Iris pigment epithelial cell (primary cell): ENCODE results near the gene PTX4.

Source experiments
- DNase-seq: peaks from one replicate; pipeline ENCODE4 v3.0.0-alpha.2; 2011; ENCODE audit warnings: low read depth

Gene PTX4

GRCh38 chr16:1524366-1524765 is 35.6 kb upstream of the PTX4 start:
- DNase-seq = no peak

- no peak for DNase-seq
Observed at GRCh38 chr16:1523581-1524245, 35.0 kb upstream of the PTX4 start.

DNA sequence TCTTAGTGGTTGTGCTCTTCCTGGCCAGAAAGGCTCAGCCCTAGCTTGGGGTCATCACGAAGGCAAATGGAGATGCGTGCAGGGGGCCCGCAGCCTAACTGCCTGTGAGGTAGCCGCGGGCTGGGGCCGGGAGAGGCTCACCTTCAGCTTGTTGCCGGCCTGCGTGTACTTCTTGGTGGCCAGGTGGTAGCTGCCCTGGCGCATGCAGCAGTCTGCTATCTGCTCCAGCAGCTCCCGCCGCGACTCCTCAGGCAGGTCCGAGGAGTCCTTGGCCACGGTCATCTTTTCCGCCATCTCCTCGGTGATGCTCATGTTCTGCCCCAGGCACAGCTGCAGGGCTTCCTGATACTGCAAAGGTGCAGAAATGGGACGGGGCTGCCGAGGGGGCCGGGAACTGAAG is 31.7 kb upstream of the PTX4 start:
- no peak for DNase-seq

DNA sequence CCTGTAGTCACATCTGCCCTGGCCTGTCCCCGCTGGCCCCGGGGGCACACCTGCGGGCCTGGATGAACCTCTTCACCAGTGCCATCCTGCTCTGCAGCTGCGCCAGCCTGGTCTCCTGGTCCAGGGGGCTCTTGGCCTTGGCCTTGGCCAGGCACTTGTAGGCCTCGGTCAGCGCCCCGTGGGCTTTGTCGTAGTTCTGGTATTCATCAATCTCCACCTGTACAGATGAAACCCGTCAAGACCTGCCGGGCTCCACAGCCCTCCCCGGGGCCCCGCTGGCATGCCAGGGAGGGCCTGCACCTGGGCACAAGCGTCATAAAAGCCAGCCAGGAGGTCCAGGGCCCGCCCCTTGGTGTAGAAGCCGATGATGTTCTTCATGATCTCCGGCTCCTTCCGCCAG is 31.1 kb upstream of the PTX4 start:
- no peak for DNase-seq

GRCh38 chr16:1518626-1519135 is 29.9 kb upstream of the PTX4 start:
- no peak for DNase-seq

GRCh38 chr16:1514507-1514906 is 25.8 kb upstream of the PTX4 start:
- no peak for DNase-seq

DNA sequence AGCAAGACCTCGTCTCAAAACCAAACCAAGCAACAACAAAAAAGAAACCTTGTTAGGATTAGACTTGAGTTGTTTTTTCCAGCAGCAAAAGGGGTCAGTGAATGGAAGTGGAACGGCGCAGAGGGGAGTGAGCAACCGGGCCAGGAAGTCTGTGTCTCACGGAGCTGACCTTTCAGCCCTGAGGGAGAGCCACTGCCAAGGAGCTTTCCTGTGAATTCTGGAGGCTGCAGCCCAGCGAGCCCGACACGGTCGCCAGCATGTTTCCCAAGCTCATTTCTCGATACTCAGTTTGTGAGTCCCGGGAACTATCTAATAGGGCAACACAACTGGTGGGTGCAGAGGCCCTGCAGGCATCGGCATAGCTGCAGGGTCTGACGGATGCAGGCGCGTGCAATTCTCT is 24.0 kb upstream of the PTX4 start:
- no peak for DNase-seq

GRCh38 chr16:1511662-1512569 is 23.2 kb upstream of the PTX4 start:
- no peak for DNase-seq

DNA sequence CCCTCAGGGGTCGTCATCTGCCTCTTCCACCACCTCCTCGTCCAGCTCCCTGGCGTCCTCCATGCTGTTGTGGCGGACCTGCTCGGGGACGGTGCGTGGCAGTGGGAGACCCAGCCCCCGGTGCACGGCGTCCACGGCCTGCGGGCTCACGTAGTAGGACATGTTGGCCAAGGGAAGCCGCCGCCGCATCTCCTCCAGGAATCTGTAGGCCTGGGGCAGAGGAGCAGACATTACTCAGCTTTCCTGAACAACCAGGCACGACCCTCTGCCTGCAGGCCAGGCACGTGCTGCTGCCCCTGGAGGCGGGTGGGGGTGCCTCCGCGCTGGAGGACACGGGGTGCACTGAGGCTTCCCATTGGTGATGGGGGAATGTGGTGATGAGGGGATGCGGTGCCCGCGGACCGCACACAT is 22.2 kb upstream of the PTX4 start:
- no peak for DNase-seq

DNA sequence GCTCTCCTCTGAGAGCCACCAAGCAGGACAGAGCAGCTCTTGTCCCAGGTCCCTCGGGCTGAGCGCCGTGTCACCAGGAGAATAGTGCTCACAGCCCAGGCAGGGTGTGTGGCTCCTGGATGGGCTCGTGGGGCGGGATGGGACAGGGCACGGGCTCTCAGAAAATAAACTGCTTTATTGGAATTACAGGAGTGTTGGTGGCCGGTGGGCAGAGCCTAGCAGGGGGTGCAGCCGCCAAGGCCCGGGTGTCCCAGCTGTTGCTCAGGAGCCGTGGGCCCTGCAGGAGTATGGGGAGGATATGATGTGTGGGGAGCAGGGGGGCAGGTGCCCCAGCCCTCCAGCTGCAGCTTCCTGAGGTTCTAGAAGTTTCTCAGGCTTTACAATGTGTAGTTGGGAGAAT is 21.5 kb upstream of the PTX4 start:
- DNase-seq = no peak

GRCh38 chr16:1509307-1510221 is 20.8 kb upstream of the PTX4 start:
- no peak for DNase-seq

DNA sequence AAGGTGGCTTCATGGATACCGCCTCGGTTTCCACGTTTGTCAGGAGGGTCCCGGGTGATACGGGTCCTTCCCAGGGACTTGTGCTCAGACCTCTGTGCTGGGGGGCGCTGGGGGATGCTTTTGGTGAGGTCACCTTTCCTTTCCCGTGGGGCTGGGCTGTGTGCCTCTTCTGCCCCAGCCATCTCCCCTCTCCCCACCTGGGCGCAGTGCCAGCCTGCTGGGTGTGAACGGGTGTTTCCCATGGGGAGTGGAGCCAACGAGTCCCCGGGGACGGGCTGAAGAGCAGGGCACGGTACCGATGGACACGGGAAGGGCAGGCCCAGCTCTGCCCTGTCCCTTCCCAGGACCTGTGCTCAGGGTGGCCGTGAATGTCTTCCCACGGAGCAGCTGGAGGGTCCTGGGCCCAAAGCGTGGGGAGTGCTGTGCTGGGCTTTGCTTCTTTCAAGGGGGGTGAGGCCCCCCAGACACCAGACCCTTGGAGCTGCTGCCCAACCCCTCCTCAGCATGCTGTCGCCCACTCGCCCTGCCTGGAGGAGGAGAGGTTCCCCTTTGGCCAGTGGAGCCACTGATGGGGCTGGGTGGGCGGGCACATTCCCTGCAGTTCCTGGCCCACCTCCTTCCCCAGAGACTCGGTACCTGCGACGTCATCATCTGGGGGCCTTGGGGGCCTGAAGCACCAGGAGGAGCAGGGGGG is 19.9 kb upstream of the PTX4 start:
- DNase-seq = no peak

- DNase-seq = no peak
Observed at GRCh38 chr16:1506494-1507213, 17.9 kb upstream of the PTX4 start.

GRCh38 chr16:1505912-1506311 is 17.2 kb upstream of the PTX4 start:
- no peak for DNase-seq

DNA sequence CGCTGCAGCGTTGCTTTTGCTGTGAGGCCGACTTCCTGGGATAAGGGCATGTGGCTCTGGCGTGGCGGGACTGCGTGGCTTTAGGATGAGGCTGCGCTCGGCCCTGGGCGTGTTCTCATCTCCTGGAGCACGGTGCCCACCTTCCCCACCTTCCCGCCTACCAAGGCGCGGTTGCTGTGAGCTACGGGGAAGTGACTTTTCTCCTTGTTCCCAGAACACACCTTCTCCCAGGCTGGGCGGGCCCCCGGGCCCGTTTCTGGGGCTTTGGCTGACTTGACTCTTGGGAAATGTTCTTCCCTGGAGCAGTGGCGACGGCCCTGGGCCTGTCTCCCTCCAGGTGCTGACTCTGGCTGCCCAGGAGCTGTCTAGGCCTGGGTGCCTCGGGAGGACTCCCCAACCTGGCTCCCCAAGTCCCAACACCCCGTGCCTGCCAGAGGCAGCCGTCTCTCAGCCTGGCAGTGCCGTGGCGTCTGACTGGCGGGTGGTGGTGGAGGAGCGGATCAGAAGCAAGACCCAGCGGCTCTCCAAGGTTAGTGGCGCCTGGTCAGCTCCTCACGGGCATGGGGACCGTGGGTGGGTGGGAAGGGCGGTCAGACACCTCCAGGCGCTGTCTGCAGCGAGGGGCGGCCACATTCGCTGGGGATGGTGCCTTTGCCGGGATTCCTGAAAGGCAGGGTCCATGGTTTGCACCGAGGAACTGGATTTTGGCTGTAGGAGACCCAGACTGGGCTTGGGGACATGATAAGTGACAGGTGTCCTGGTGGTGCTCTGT is 16.5 kb upstream of the PTX4 start:
- DNase-seq = no peak

GRCh38 chr16:1503110-1503955 is 14.6 kb upstream of the PTX4 start:
- no peak for DNase-seq

DNA sequence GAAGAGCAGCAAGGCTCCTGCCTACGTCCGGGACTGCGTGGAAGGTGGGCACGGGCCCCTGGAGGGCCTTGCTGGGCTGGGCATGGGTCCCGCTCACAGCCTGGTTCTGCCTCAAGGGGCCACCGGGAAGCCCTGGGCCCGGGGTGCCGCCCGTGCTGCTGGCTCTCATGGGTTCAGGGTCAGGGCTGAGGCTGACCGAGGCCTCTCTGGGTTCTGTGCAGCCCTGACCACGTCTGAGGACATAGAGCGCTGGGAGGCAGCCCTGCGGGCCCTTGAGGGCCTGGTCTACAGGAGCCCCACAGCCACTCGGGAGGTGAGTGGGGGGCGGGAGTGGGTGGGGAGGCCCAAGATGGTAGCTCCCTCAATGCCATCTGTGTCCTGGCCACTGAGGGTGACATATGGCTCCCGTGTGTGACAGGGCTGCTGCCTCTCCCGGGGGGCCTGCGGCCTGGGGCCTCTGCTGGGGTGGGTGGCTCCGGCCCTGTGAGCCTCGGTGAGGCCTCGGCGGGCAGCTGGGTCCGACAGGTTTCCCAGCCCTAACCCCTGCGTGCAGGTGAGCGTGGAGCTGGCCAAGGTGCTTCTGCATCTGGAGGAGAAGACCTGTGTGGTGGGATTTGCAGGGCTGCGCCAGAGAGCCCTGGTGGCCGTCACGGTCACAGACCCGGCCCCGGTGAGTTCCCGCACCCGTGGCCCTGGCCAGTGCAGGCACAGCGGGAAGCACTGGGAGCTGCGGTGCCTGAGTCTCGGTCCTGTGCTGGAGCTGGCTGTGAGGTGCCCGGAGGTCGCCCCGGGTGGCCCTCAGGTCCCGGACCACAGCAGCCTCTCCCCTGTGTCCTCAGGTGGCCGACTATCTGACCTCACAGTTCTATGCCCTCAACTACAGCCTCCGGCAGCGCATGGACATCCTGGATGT is 13.6 kb upstream of the PTX4 start:
- no peak for DNase-seq

- DNase-seq = no peak
Observed at GRCh38 chr16:1501630-1502029, 12.9 kb upstream of the PTX4 start.
